GM12892 (cell line): Measurements from ENCODE around the gene SEMA3A.

Experiments used
- POLR2A ChIP-seq: IDR thresholded peaks from 2 replicates; pipeline ENCODE4 v1.6.1; 2011; ENCODE audit warnings: low read depth, low read length, control low read depth
- POLR2AphosphoS5 ChIP-seq: IDR thresholded peaks from 2 replicates; pipeline ENCODE4 v1.6.1; 2011; ENCODE audit warnings: low read depth, low read length, control low read depth

- no peak for TF ChIP-seq POLR2A
- no peak for TF ChIP-seq POLR2AphosphoS5
Measured at GRCh38 chr7:84157171-84157570, 37.4 kb downstream of the SEMA3A start.
